Activated CD4-positive, alpha-beta T cell treated with anti-CD3 and anti-CD28 coated beads for 1 hour (primary cell): ENCODE data around the gene NRL.

ENCODE experiments used
- DNase-seq: peaks from one replicate; pipeline ENCODE4 v3.0.0-alpha.2; 2020

The NRL gene

DNA sequence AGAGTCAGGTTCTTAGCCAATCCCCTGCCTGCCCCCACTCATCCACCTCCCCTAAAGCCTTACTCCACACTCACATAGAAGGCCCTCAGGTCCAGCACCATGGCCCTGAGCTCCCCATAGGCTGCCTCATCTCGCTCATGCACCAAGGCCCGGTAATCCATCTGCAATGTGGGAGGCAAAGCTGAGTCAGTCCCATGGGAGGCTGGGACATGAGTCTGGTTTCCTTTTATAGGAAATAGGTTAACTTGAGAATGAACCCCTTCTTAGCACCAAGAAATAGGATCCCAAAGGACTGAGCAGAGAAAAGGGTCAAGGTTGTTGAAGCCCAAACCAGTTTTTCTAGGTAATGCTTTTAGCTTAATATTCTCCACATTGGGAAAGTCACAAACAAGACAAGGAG lies 28.8 kb upstream of the NRL start:
- DNase-seq: no peak

DNA sequence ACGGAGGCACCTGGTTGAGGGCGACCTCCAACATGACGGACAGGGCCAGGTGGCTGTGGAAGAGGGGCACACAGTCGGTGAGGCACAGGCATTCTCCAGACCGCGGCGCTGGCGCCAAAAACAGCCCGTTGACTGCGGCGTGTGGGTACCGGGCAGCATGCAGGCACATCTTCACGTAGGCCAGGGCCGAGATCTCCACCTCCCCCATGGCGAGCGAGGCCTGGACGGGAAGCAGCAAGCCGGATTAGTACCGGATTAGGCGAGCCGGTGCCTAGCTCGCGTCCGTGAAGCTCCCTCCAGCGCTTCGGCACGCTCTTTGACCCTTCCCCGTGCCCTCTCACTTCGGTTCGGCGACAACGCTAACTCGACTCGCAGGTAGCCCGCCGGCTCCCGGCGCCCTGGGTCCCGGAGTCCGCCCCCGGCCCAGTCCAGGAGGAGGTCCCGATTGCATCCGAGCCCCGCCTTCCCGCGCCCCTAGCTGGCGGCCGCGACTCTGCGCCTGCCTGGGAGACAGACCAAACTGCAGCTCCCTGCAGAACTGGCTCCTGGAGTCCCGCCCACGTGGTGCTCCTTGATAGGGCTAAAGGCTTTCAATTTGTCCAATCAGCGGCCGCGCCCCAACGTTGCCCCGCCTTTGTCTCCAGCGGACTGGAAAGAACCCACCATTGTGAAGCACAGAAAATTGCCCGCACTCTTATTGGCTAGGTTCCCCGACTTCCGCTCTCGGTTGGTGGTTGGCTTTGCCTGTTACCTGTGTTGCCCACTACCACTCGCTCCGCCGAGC lies 26.5 kb upstream of the NRL start, which contains the start of gene EMC9:
Gene EMC9 (minus strand): TSS at position 495 of the 784 bp plus-strand sequence. CDS start 287 bp downstream, at position 208.
- peak; percentile 99 for DNase-seq

DNA sequence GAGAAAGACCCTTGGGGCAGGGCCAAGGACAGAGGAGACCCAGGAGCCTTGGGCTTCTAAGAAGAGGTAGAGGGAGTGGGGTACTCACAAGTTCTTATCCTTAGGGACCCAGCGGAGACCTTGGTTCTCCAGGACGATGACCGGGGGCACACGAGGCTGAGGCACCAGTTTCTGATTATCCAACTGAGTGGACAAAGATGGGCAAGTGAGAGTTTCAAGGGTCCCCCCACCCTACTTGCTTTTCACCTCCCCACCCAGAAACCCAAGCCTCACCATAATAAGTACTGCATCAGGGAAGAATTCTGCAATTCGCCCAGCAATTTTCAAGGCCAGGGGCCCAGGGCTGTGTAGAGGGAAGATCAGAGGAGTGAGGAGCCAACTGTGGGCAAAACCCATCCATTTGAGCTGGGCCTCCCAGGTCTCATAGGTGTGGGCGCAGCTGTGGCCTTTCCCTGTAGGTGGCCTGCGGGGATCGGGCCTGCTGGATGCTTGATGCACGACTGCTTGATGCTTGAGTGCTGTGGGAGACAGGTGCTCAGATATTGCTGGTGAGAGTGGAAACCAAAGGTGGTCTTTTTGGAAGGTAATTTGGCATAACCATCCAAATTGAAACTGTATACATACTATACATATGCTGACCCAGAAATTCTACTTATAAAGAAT lies 24.7 kb upstream of the NRL start:
- DNase-seq: no peak

DNA sequence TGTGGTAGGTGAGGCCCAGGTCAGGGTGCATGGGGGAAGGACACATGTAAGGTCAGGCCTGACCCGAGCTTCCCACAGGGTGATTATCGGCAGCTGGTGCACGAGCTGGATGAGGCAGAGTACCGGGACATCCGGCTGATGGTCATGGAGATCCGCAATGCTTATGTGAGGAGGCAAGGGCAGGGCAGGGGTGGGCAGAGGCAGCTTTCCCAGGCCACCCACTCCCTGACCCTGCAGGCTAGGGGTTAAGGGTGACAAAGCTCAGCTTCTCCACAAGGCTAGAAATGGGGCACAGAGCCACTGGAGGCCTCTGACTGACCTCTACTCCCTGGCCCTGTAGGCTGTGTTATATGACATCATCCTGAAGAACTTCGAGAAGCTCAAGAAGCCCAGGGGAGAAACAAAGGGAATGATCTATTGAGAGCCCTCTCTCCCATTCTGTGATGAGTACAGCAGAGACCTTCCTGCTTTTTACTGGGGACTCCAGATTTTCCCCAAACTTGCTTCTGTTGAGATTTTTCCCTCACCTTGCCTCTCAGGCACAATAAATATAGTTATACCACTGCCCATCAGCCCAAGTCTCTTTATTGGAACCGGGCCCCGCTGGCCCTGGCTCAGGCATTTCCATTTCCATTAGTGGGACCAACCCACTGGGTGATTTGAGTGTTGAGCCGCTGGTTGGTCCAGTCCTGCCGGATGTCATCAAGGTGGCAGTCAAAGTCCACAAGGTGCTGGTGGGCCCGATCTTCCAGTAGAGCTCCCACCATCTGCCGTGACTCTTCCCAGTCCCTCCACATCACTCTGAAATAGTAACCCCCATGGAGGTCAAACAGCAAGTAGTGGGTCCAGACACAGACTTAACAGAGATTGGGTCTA lies 23.9 kb upstream of the NRL start:
- DNase-seq: no peak

DNA sequence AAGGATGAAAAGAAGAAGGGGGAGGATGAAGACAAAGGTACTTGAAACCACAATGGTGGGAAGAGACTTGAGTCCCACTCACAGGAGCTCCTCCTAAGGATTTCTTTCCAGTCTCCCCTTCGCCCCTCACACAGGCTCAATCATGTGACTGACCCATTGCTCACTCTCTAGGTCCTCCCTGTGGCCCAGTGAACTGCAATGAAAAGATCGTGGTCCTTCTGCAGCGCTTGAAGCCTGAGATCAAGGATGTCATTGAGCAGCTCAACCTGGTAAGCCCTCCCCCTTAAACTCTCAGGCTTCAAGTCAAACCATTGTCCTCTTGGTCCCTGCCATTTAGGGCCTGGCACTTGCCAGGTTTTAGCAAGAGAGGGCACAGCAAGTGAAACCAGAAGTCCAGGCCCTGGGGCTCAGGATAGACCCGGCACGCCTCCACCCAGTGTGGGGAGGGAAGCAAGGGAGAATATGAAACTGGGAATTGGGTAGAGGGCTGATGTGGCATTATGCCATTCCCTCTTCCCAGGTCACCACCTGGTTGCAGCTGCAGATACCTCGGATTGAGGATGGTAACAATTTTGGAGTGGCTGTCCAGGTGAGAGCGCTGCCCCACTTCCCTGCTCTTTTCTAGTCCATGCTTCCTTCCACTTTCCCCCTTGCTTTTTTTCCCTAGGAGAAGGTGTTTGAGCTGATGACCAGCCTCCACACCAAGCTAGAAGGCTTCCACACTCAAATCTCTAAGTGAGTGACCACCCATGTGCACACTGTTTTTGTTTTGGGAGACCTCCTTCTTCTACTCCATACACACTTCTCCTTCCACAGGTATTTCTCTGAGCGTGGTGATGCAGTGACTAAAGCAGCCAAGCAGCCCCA lies 23.0 kb upstream of the NRL start:
- no peak for DNase-seq

DNA sequence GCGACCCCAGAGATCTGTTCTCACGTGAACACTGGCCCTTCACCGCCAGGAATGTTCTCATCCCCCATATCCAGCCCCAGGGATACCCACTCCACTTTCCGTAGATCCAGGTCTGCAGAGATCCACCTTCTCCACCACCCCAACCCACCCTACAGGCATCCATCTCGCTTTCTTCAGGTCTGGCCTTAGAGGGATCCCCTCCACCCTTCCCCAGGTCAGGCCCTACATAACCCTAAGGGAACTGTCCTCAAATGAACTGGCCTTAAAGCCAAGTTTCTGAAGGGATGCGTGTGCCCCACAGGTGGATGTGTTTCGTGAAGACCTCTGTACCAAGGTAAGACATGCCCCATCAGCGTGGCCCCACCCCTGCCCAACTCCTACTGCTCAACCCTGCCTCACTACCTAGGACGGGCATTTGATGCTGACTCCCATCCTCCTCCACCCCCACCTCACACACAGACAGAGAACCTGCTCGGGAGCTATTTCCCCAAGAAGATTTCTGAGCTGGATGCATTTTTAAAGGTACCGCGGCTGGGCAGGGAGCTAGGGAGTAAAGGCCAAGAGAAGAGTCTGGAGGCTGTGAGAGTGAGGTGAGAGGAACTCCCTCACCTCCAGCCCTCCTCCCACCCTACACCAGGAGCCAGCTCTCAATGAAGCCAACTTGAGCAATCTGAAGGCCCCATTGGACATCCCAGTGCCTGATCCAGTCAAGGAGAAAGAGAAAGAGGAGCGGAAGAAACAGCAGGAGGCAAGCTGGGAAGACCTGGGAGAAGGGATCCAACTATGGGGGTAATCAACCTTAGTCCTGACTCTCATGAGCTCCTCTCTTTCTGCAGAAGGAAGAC lies 22.2 kb upstream of the NRL start:
- no peak for DNase-seq

DNA sequence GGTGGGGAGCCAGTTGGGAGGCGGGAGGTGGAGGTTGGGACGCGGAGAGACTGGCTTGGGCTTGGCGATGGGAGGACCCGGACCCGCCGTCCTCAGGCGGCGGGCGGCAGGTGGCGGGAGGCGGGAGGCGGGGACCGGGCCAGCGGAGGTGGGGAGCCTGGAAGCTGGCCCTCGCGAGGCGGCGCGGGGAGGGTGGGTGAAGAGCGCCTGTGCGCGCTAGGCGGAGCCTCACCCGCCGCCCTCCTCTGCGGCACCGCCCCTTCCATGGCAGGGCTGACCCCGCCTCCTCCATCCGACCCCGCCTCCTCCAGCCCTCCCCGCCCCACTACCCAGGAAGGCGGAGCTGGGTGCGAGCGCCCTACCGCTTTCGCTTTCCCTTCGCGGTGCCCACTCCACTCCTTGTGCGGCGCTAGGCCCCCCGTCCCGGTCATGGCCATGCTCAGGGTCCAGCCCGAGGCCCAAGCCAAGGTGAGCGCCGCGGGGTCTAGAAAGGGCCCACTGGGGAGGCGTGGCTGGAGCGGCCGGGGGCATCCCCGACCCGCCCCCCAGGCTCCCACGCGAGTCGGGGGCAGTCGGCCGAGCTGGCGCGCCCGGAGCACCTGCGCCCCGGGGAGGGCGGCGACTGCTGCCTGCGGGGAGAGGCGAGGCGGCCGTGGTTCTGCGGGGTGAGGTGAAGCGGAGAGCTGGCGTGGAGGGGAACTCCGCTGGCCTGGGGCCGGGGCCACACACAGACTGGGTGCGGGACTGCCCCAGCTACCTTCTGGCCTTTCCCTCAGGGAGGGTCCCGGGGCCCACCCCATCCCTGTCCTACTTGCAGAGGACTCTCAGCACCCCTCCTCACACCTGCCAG lies 21.3 kb upstream of the NRL start, which contains the start of gene PSME1:
Gene PSME1 (plus strand): TSS at position 361 of the 850 bp plus-strand sequence. CDS start 69 bp downstream, at position 430.
- peak; percentile 91 for DNase-seq

DNA sequence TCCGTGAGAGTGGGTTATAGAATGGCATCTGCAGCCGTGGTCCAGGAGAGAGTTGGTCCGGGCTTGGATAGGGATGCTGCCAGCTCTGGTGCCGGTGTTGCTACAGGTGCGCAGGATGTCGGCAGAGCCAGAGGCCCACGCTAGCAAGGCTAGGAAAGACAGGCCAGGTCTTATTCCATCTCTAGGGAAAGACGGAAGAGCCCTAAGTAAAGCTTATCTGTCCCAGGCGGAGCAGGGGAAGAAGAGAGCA lies 20.8 kb upstream of the NRL start:
- DNase-seq: no peak

DNA sequence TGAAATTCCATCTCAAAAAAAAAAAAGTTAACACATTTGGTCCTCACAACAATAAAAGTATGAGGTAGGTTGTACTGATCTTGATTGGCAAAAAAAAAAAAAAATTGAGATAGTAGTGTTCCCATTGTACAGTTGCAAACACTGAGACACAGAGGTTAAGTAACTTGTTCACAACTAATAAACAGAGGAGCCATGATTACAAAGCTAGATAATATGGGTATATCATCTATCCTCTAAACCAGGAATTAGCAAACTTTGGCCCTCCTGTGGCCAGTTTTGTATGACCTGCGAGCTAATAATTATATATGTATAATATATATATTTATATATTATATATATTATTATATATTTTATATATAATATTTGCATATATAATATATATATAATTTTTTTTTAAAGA lies 19.0 kb upstream of the NRL start:
- no peak for DNase-seq

DNA sequence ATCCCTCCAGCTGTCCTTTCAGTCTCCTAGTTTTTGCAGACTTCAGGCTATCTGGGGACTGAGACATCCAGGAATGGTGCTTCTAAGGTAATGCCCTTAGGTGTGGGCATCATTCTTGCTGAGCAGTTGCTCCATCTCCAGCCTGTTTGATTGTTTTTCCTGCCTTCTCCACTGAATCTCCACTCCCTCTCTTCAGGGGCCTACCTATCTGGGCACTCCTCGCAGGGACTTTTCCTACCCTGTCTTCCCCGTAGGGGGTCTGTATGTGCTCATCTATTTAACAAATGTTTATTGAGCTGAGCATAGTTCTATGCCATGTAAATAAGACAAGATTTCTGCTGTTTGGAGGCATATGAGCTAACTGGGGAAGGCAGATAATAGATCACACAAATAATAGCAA lies 18.2 kb upstream of the NRL start:
- DNase-seq: no peak

DNA sequence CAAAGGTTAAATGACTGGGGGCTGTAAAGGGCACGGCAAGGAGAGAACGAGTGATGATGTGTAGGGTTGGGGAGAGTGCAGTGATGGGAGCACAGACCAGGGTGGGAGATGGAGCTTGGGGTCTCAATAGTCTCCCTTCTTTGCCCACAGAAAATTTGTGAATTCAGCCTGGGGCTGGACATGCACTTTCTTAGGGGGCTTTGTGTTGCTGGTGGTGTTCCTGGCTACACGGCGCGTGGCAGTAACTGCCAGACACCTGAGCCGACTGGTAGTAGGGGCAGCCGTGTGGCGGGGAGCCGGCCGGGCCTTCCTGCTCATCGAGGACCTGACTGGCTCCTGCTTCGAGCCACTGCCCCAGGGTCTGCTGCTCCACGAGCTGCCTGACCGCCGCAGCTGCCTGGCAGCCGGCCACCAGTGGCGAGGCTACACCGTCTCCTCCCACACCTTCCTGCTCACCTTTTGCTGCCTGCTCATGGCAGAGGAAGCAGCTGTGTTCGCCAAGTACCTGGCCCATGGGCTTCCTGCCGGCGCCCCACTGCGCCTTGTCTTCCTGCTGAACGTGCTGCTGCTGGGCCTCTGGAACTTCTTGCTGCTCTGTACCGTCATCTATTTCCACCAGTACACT lies 17.4 kb upstream of the NRL start:
- DNase-seq: no peak

DNA sequence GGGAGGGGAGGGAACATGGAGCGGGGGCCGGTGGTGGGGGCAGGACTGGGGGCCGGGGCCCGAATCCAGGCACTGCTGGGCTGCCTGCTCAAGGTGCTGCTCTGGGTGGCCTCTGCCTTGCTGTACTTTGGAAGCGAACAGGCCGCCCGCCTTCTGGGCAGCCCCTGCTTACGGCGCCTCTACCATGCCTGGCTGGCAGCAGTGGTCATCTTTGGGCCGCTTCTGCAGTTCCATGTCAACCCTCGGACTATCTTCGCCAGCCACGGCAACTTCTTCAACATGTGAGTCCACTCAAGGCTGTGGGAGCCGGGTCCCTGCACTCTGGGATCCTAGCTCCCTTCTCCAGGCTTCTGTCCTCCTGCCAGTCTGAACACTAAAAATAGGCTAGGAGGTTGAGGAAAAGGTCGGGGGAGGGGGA lies 16.8 kb upstream of the NRL start:
- DNase-seq: no peak

DNA sequence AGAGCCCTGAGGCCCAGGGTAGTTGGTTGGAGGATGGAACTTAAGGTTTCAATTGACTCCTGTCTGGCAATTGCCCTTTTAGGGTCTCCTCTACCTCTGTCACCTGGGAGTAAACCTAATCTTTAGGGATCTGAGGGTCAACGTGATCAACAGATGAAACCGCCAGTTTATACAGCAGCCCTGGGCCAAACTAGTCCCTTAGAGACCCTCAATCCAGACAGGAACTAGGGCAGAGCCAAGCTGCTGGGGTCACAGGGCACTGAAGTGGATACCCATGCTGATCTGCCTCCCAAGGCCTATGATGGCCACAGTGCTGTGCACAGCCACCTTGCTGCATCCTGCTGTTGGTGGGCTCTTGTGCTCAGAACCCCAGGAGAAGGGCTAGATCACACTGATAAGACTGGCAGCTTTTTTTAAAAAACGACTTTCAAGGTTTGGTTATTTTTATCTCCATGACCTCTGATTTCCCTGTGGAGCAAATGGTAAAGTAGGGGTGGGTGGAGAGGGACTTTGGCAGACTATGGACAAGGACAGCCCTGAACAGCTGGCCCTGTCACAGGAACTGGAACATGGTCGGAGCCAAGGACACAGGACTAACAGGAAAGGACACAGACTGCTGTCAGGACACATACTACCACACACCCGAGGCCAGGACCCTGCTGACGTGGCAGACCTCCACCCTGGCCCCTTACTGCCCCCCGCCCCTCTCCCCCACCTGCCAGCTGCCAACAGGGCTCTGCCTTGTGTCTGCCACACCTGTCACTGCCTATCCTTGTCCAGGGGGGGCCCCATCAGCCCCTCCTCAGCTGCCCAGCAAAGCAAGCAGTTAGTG lies 16.2 kb upstream of the NRL start:
- no peak for DNase-seq

DNA sequence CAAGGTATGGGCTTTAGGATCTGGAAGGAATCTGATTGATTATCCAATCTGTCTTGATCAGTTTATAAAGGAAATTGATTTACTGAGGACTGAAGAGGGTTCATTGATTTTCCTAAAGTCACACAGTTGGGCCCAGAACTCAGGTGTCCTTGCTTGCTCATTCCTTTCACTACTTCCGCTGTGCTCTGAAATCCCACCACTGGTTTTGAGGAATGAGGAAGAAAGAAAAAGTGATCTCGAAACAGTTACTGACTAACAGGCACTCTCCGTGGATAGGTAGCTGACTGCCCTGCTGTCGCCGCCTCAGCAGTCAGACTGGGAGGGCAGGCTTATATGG lies 15.6 kb upstream of the NRL start, which contains the start of gene FITM1:
Gene FITM1 (plus strand): TSS at position 280 of the 337 bp plus-strand sequence. CDS start 905 bp downstream, outside the sequence.
- DNase-seq: no peak

DNA sequence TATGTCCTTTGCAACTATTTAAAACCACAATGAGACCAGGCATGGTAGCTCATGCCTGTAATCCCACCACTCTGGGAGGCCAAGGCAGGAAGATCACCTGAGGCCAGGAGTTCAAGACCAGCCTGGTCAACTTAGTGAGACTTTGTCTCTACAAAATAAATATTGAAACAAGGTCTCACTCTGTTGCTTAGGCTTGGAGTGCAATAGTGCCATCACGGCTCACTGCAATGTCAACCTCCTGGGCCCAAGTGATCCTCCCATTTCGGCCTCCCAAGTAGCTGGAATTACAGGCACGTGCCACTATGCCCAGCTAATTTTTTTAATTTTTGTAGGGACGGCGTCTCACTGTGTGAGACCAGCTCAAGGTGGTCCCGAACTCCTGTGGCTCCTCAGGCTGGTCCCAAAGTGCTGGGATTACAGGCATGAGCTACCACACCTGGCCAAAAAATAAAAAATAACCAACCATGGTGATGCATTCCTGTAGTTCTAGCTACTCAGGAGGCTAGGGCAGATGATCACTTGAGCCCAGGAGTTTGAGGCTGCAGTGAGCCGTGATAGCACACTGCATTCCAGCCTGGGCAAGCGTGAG lies 14.8 kb upstream of the NRL start:
- no peak for DNase-seq

DNA sequence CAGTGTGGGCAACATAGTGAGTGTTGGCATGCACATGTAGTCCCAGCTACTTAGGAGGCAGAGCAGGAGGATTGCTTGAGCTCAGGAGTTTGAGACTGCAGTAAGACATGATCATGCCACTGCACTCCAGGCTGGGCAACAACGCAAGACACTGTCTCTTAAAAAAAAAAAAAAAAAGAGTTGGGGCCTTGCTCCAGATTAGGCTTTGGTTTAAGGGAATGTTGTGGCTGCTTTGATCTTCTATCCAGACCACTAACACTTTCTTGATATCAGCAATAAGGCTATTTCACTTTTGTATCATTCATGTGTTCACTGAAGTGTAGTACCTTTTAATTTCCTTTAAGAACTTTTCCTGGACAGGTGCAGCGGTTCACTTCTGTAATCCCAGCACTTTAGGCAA lies 12.9 kb upstream of the NRL start:
- no peak for DNase-seq

DNA sequence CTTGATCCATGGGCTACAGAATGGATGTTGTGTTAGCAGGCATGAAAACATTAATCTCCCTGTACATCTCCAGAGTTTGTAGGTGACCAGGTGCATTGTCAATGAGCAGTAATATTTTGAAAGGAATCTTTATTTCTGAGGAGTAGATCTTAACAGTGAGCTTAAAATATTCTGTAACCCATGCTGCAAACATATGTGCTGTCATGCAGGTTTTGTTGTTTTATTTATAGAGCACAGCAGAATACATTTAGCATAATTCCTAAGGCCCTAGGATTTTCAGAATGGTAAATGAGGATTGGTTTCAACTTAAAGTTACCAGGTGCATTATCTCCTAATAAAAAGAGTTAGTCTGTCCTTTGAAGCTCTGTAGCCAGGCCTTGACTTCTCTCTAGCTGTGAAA lies 12.2 kb upstream of the NRL start:
- no peak for DNase-seq

DNA sequence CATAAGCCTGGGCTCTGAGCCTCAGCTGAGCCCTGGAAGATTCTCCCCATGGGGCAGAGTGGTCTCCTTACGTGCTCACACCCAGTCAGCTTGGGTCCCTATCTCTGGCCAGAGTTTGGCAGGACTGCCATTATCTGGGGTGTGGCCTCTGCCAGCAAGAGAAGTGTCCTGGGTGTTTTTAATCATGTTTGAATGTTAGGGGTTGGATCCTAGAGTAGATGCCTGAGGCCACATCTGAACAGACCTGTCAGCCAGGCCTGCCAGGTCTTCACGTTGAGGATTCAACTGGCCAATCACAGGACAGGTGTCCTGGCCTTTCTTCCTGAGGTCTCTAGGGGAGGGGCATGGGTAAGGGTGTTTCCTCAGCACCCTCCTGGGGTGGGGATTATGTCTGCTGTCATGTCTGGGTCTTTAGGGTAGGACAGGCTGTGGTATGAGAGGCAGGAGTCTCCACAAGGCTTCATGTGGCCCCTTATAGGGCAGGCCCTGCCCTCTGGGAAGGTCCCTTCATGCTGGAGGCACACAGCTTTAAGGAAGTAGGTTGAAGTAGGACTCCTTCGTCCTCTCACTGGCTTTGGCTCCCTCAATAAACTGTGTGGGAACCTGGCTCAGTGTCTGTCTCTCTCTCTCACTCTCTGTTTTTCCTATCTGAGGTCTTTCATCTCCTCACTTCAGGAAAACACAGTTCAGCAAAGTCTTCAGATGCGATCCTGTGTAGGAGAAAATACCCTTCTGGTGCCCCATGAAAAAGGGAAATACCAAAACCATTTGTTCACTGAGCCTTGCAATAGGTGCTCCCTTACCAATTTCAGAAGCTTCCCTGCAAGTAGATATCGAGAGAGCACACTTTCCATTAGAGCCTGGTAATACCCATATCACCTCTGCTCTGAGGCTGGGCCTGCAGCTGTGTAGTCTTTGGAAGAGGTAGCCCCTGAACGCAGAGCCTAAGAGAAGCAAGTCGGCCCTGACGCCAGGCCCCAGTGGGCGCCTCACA lies 9.0 kb upstream of the NRL start:
- DNase-seq: no peak
